Endothelial cell of umbilical vein (primary cell): Measurements from ENCODE around the gene GPS1.

Experiments used
- EZH2 ChIP-seq: IDR thresholded peaks from 2 replicates; pipeline ENCODE4 v1.6.1; 2012; ENCODE audit warnings: borderline replicate concordance, low read depth, mild to moderate bottlenecking, moderate library complexity, low read length, inconsistent platforms; ENCODE audit not compliant: severe bottlenecking
- FOS ChIP-seq: IDR thresholded peaks from 2 replicates; pipeline ENCODE4 v1.6.1; 2011; ENCODE audit warnings: mild to moderate bottlenecking, low read length, moderate library complexity, borderline replicate concordance; ENCODE audit not compliant: insufficient read depth
- GATA2 ChIP-seq: IDR thresholded peaks from 2 replicates; pipeline ENCODE4 v1.7.0; 2011; ENCODE audit warnings: low read depth, mild to moderate bottlenecking, moderate library complexity, mixed read lengths, low read length; ENCODE audit not compliant: insufficient read length, insufficient read depth
- JUN ChIP-seq: IDR thresholded peaks from 2 replicates; pipeline ENCODE4 v1.6.1; 2011; ENCODE audit warnings: borderline replicate concordance, low read depth; ENCODE audit not compliant: insufficient read length, insufficient read depth
- MYC ChIP-seq: IDR thresholded peaks from one replicate; pipeline ENCODE4 v1.6.1; 2011; ENCODE audit warnings: mild to moderate bottlenecking, low read depth, low read length
- POLR2A ChIP-seq: IDR thresholded peaks from 2 replicates; pipeline ENCODE4 v1.6.1; 2012; ENCODE audit warnings: low read depth, mild to moderate bottlenecking, control low read depth, low read length
- POLR2AphosphoS5 ChIP-seq: IDR thresholded peaks from 2 replicates; pipeline ENCODE4 v1.6.1; 2012; ENCODE audit warnings: low read depth, mild to moderate bottlenecking, control low read depth, low read length, moderate library complexity; ENCODE audit not compliant: insufficient read depth
- TF ChIP-seq, protein P1 (sequence below), 2 donors: IDR thresholded peaks; 1 replicate in 1 of 2; 2 replicates in 1 of 2; pipeline ENCODE4 v1.5.1; 2011; ENCODE audit warnings: low read length in 2 of 2, mild to moderate bottlenecking in 2 of 2, moderate library complexity in 2 of 2, control low read depth in 1 of 2, inconsistent platforms in 1 of 2, low read depth in 1 of 2; ENCODE audit not compliant: insufficient read depth in 1 of 2; ENCODE audit errors: extremely low read depth in 1 of 2
- TF ChIP-seq, protein P2 (sequence below): IDR thresholded peaks from 2 replicates; pipeline ENCODE4 v1.6.1; 2011; ENCODE audit not compliant: insufficient read depth, insufficient read length

DNA sequence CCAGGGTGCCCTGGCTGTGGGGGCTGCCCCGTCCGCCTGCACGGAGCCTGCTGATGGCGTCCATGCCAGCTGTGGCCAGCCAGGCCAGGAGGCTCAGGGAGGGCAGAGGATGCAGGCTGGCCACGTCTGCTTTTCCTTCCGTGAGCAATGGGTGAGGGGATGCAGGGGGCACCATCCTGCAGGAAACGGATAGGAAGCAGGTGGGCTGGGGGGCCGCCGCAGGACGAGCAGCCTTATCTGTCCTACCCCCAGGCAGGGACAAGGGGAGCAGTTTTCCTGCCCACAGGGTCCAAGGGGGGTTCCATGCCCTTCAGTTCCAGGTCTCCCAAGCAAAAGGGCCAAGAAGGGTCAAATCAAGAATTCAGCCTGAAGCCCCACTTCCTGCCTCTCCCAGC, 7.2 kb downstream of the GPS1 start:
- no peak for TF ChIP-seq POLR2AphosphoS5
- TF ChIP-seq, protein P1, sequence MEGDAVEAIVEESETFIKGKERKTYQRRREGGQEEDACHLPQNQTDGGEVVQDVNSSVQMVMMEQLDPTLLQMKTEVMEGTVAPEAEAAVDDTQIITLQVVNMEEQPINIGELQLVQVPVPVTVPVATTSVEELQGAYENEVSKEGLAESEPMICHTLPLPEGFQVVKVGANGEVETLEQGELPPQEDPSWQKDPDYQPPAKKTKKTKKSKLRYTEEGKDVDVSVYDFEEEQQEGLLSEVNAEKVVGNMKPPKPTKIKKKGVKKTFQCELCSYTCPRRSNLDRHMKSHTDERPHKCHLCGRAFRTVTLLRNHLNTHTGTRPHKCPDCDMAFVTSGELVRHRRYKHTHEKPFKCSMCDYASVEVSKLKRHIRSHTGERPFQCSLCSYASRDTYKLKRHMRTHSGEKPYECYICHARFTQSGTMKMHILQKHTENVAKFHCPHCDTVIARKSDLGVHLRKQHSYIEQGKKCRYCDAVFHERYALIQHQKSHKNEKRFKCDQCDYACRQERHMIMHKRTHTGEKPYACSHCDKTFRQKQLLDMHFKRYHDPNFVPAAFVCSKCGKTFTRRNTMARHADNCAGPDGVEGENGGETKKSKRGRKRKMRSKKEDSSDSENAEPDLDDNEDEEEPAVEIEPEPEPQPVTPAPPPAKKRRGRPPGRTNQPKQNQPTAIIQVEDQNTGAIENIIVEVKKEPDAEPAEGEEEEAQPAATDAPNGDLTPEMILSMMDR (IDR thresholded peaks at IDR 0.05; ENCODE audit: extremely low read depth in 1 of 2, insufficient read depth in 1 of 2, low read depth in 1 of 2, low read length in 2 of 2), result no peak
- no peak for TF ChIP-seq MYC
- no peak for TF ChIP-seq EZH2
- TF ChIP-seq GATA2, result no peak
- TF ChIP-seq POLR2A, result no peak
- TF ChIP-seq, protein P2, sequence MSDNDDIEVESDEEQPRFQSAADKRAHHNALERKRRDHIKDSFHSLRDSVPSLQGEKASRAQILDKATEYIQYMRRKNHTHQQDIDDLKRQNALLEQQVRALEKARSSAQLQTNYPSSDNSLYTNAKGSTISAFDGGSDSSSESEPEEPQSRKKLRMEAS, result no peak
- no peak for TF ChIP-seq JUN
- no peak for TF ChIP-seq FOS
